GM18520 (cell line): ENCODE measurements around the gene NPTX2.

Experiments used
- ATAC-seq: cut with Tn5 transposase; IDR thresholded peaks from one replicate; pipeline ENCODE4 v1.9.1; 2021; ENCODE audit not compliant: unreplicated experiment

NPTX2 gene

DNA sequence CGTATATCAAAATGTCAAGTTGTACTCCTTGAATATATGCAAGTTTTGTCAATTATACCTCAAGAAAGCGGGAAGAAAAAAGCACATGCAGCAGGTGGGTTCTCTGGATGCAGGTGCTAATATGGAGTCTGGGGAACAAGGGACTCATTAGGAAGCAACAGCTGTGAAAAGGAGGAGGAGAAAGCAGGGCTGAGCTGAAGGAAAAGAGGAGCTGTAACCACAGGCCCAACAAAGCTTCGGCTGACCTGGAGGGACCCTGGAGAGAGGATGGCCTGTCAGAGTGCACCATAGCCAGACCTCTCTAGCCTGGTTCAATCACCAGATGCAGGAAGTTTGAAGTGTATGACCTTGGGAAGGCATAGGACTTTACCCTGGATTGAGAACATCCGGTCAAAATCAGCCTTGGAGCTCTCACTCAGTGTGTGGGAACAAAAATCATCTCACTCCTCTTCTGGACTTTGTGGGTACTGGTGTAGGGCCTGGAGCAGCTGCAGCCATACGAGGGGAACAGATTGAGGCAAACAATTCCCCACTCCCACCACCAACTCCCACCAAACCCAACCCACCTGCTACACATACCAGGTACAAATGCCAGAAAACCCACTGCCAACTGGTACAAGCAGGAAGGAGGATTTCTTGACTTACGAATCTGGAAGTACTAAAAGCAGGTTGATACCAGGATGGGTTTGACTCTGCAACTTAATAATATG is 36.7 kb downstream of the NPTX2 start:
- ATAC-seq, result no peak

- ATAC-seq, result no peak
Measured at GRCh38 chr7:98654524-98655272, 37.6 kb downstream of the NPTX2 start.

DNA sequence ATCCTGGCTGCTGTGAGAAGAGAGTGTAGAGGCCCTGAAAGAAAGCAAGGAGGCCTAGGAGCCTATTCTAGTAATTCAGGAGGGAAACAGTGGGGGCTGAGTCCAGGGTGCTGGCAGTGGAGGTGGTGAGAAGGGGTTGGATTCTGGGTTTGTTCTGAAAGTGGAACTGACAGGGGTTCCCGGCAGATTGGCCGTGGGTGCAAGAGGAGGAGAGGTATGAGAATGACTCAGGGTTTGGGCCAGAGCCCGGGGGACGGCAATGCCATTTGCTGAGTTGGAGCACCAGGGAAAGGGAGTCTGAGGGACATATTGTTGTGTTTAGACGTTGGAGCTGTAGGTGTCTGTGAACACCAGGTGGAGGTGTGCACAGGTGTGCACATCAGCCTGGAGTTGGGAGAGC is 38.5 kb downstream of the NPTX2 start:
- ATAC-seq, result no peak

- ATAC-seq, result no peak
Measured at GRCh38 chr7:98656899-98657298, 39.8 kb downstream of the NPTX2 start.

DNA sequence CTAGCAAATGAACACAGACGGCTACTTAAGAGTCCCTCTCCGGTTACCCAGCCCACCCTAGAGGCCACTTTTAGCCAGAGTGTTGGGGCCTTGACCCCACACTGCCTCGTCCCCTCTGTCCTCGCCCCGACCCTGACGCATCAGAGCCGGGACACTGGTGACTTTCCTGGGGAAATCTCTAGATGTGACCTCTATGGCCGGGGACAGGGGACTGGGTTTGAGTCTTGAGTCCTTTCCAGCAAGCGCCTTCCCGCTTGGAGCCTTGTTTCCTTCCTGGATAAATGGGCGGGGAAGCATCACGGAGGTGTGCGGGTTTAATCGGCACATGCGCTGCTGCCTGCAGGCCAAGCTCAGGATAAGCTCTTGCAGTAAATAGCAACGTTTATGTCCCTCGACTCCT is 40.7 kb downstream of the NPTX2 start:
- ATAC-seq, result no peak

- ATAC-seq, result no peak
Measured at GRCh38 chr7:98659756-98660155, 42.7 kb downstream of the NPTX2 start.

- ATAC-seq, result no peak
Measured at GRCh38 chr7:98661607-98662006, 44.5 kb downstream of the NPTX2 start.

GRCh38 chr7:98662289-98662688 is 45.2 kb downstream of the NPTX2 start:
- no peak for ATAC-seq

DNA sequence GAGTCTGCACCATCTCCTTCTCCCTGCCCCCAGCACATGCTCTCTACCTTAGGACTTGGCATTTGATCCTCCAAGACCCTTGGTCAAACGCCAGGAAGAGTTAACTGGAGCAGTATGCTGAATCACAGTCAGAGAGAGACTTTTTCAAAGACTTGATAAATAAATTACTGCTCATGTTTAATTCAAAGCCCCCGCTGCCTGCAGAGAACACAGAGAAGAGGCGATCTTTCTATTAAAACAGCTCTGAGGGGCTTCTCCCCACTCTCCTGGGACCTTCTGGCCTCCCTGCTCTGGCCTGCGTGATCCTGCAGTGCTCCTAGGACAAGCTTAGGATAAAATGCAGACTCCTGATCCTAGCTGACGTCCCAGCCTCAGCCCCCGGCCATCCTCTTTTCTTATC is 47.8 kb downstream of the NPTX2 start:
- no peak for ATAC-seq

- ATAC-seq, result no peak
Measured at GRCh38 chr7:98668255-98668654, 51.2 kb downstream of the NPTX2 start.

GRCh38 chr7:98669329-98670000 is 52.4 kb downstream of the NPTX2 start:
- no peak for ATAC-seq

- no peak for ATAC-seq
Measured at GRCh38 chr7:98670186-98670585, 53.1 kb downstream of the NPTX2 start.

DNA sequence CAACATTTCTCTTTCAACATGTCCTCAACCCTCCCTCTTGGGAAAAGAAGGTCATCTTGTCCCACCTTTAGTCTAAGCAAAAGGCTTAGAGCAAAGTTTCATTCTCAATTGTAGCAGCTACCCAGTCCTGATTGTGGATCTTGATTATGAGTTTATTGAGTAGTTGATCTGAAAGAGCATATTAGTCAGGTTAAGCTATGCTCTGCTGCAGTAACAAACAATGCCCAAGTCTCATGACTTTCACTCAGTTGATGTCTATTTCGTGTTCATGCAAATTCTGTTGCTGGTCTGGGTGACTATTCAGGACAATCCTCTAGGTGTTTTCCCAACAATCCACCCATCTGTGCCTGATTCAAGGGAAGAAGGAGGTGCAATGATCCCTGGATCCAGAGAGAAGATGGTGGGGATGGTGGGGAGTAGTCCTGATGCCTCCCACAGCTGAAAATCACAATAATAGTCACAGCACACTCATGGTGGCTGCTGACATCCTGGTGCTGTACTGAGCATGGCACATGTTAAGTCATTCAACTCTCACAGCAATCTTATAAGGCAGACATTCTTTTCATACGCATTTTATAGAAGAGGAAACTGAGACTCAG is 54.7 kb downstream of the NPTX2 start:
- no peak for ATAC-seq

DNA sequence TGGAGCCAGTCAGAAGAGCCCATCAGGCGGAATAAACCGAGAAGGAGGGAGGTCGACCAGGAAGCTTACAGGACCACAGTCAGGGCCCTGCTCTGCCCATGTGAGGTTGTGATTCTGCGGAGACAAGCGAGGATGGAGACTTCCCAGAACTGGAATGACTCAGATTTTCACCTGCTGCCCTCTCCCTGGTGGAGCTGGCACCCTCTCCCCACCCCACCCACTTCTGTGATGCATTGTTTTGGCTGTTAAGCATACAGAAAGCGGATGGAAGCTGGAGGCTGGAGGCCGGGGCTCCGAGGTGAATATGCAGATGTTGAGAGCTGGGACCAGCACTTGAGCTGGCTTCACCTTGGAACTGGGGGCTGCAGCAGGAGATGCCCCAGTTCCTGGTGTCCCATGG is 57.4 kb downstream of the NPTX2 start:
- ATAC-seq, result no peak

- ATAC-seq, result no peak
Measured at GRCh38 chr7:98674881-98675280, 57.8 kb downstream of the NPTX2 start.

DNA sequence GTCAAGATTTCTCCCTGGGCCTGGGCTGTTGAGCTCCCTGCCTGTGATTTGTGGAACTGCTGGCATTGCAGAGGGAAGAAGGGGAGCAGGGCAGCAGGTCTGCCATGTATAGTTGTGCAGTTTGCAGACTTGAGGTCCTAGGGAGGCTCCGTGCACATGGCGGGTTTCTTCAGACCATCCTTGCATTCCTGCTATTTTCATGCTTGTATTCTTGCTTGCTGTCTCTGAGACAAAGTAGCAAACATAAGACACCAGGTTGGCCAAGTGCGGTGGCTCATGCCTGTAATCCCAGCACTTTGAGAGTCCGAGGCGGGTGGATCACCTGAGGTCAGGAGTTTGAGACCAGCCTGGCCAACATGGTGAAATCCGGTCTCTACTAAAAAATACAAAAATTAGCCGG is 61.1 kb downstream of the NPTX2 start:
- ATAC-seq, result no peak
